ENCODE measurements around the gene CDK6. TPM values are rescaled to one million over a fixed set of nuclear protein-coding genes. Genes with fewer than 3 reads are reported as not detected.

CDK6 gene
- total and polyA plus RNA-seq, 9 of the 15 experiments (the other 6 are each of a cell fraction or from before 2014, with no cell fraction given) = 7.6 to 109 (median 44.4) TPM

- TF ChIP-seq ETV6 (IDR thresholded peaks at IDR 0.05; ENCODE audit: borderline replicate concordance in 1 of 2, low read depth in 2 of 2, low read length in 1 of 2) = no peak
- TF ChIP-seq ETV6 (CRISPR knock-in tag; IDR thresholded peaks at IDR 0.05; ENCODE audit: borderline replicate concordance) = no peak
- TF ChIP-seq ZNF217 (CRISPR knock-in tag; IDR thresholded peaks at IDR 0.05) = no peak
- TF ChIP-seq RBM39 (optimal IDR thresholded peaks at IDR 0.05; ENCODE audit: low read depth, low read length) = no peak
- TF ChIP-seq PATZ1 (CRISPR knock-in tag; IDR thresholded peaks at IDR 0.05; ENCODE audit: borderline replicate concordance) = no peak
- TF ChIP-seq SREBF1 (IDR thresholded peaks at IDR 0.05; ENCODE audit: borderline replicate concordance, low read depth, low read length) = no peak
- TF ChIP-seq RERE (CRISPR knock-in tag; IDR thresholded peaks at IDR 0.05; ENCODE audit: borderline replicate concordance) = no peak
- no peak for TF ChIP-seq RBM17 (IDR thresholded peaks at IDR 0.05; ENCODE audit: borderline replicate concordance, low read depth, low read length)
- TF ChIP-seq ZNF280A (IDR thresholded peaks at IDR 0.05; ENCODE audit: low read depth, partially characterized antibody) = no peak
- TF ChIP-seq CTBP1 (IDR thresholded peaks at IDR 0.05; ENCODE audit: borderline replicate concordance) = peak; percentile 12; the same call in 1 of the 2 replicates
- no peak for TF ChIP-seq MTA1 (IDR thresholded peaks at IDR 0.05; ENCODE audit: borderline replicate concordance)
- TF ChIP-seq ZBTB9 (CRISPR knock-in tag; IDR thresholded peaks at IDR 0.05) = no peak
- TF ChIP-seq PHF20 (IDR thresholded peaks at IDR 0.05; ENCODE audit: partially characterized antibody) = no peak
- TF ChIP-seq MTA3 (IDR thresholded peaks at IDR 0.05; ENCODE audit: borderline replicate concordance) = 0 out of 2 replicates have a peak, but pooled peaks have one; percentile 22
- TF ChIP-seq SOX6 (IDR thresholded peaks at IDR 0.05) = no peak
- TF ChIP-seq SP1 (CRISPR knock-in tag; IDR thresholded peaks at IDR 0.05) = no peak; the same call in 1 of the 2 replicates
Measured at GRCh38 chr7:92833024-92833765, 3.2 kb downstream of the CDK6 start (continued).

All from K562 (cell line).